Measurements from ENCODE around the gene SLC15A1. TPM values are rescaled to one million over a fixed set of nuclear protein-coding genes. Genes with fewer than 3 reads are reported as not detected.
A peak's percentile ranks its signal among the peaks of the same experiment; 100 is the strongest.

The SLC15A1 gene
- total RNA-seq, 2 experiments from 2014 or later, result not detected

DNA sequence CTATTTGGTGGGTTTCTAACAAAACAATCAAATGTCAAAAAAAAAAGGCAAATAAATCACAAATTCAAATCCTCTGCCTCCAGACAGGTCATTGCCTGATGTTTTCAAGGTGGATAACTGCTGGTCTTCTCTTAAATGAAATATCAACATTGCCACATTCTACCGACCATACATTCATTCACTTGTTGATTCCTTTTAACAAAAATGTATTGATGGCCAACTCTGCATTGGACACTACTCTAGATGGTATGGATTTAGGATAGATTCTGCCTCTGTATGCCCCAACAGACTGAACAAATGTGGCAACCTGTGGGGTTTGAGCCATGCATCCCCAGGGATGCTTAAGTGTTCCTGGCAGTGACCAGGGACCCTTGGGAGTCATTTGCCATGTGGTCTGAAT is 88.0 kb downstream of the SLC15A1 start:
- Mint-ChIP-seq H3K36me3 (ENCODE audit: low read depth) (no peaks in the 10 kb centered on the region), H3K9me3 (no peaks in the 10 kb centered on the region), H3K4me3 (no peak overlapping the region), H3K27me3 (no peaks in the 10 kb centered on the region), H3K27ac (no peak overlapping the region), H3K4me1 (ENCODE audit: low read depth) (peaks cover 10% of the 10 kb centered on the region)
- TF ChIP-seq, protein P1, sequence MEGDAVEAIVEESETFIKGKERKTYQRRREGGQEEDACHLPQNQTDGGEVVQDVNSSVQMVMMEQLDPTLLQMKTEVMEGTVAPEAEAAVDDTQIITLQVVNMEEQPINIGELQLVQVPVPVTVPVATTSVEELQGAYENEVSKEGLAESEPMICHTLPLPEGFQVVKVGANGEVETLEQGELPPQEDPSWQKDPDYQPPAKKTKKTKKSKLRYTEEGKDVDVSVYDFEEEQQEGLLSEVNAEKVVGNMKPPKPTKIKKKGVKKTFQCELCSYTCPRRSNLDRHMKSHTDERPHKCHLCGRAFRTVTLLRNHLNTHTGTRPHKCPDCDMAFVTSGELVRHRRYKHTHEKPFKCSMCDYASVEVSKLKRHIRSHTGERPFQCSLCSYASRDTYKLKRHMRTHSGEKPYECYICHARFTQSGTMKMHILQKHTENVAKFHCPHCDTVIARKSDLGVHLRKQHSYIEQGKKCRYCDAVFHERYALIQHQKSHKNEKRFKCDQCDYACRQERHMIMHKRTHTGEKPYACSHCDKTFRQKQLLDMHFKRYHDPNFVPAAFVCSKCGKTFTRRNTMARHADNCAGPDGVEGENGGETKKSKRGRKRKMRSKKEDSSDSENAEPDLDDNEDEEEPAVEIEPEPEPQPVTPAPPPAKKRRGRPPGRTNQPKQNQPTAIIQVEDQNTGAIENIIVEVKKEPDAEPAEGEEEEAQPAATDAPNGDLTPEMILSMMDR (IDR thresholded peaks at IDR 0.05), result no peak
- intact Hi-C loops (cut with DNase I, micrococcal nuclease), result no loop called here
- ChIA-PET POLR2A (no interaction called here), CTCF (no interaction called here)
- Histone ChIP-seq H3K27me3 (ENCODE audit: control insufficient read depth in 1 of 2, insufficient read depth in 2 of 2, low read length in 2 of 2) (no peaks in the 10 kb centered on the region), H3K27ac (ENCODE audit: low read depth in 1 of 2, low read length in 2 of 2) (no peak overlapping the region), H3K4me3 (ENCODE audit: low read length) (no peak overlapping the region), H3K4me1 (ENCODE audit: insufficient read depth, low read length) (peaks cover 3% of the 10 kb centered on the region), H3K36me3 (ENCODE audit: insufficient read depth, low read length) (no peaks in the 10 kb centered on the region), H3K9me3 (ENCODE audit: control insufficient read depth in 1 of 2, insufficient read depth in 1 of 2, low read length in 2 of 2) (no peaks in the 10 kb centered on the region)
- no peak for DNase-seq
- ATAC-seq (ENCODE audit: poor library complexity), result no peak

GRCh38 chr13:98664047-98664446 is 88.4 kb downstream of the SLC15A1 start:
- intact Hi-C loops (cut with DNase I, micrococcal nuclease), result no loop called here
- H3K4me3 ChIP-seq (ENCODE audit: low read length), result no peak overlapping the region
- no peaks in the 10 kb centered on the region for H3K9me3 ChIP-seq (ENCODE audit: control insufficient read depth in 1 of 2, insufficient read depth in 1 of 2, low read length in 2 of 2)
- Mint-ChIP-seq H3K4me3 (no peak overlapping the region), H3K9me3 (no peaks in the 10 kb centered on the region), H3K27me3 (no peaks in the 10 kb centered on the region), H3K36me3 (ENCODE audit: low read depth) (no peaks in the 10 kb centered on the region), H3K27ac (no peak overlapping the region), H3K4me1 (ENCODE audit: low read depth) (peaks cover 10% of the 10 kb centered on the region)
- H3K36me3 ChIP-seq (ENCODE audit: insufficient read depth, low read length), result no peaks in the 10 kb centered on the region
- TF ChIP-seq, protein P1 (IDR thresholded peaks at IDR 0.05), result no peak
- peaks cover 3% of the 10 kb centered on the region for H3K4me1 ChIP-seq (ENCODE audit: insufficient read depth, low read length)
- ATAC-seq (ENCODE audit: poor library complexity) (no peak), DNase-seq (peak in 3 of 14 experiments; percentile 7 to 21 (median 9))
- CTCF ChIA-PET, result no interaction called here
- no peak overlapping the region for H3K27ac ChIP-seq (ENCODE audit: low read depth in 1 of 2, low read length in 2 of 2)
- POLR2A ChIA-PET, result no interaction called here
- H3K27me3 ChIP-seq (ENCODE audit: control insufficient read depth in 1 of 2, insufficient read depth in 2 of 2, low read length in 2 of 2), result no peaks in the 10 kb centered on the region

DNA sequence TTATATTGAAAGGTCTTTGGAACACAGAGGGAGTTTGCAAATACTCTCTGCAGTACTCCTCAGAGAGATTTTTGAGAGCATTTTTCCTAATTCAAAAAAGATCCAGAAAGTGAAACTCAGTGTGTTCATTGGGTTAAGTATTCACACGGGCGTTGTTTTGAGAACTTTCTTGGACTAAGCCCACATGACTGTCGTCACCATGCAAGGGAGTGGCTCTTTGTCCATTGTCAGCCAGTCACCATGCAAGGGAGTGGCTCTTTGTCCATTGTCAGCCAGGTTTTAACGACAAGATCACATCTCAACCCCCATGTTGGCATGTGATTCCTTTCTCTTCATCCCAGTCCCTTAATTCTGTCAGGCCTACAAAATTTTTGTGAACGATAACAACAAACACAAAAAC is 94.3 kb downstream of the SLC15A1 start:
- Histone ChIP-seq H3K27ac (ENCODE audit: low read depth in 1 of 2, low read length in 2 of 2) (no peak overlapping the region), H3K36me3 (ENCODE audit: insufficient read depth, low read length) (no peaks in the 10 kb centered on the region), H3K27me3 (ENCODE audit: control insufficient read depth in 1 of 2, insufficient read depth in 2 of 2, low read length in 2 of 2) (peaks cover 0 to 2% of the 10 kb centered on the region in 2 experiments), H3K4me1 (ENCODE audit: insufficient read depth, low read length) (peaks cover 5% of the 10 kb centered on the region), H3K9me3 (ENCODE audit: control insufficient read depth in 1 of 2, insufficient read depth in 1 of 2, low read length in 2 of 2) (no peaks in the 10 kb centered on the region), H3K4me3 (ENCODE audit: low read length) (no peak overlapping the region)
- Mint-ChIP-seq H3K4me3 (no peak overlapping the region), H3K4me1 (ENCODE audit: low read depth) (peaks cover 4% of the 10 kb centered on the region), H3K9me3 (no peaks in the 10 kb centered on the region), H3K27me3 (no peaks in the 10 kb centered on the region), H3K36me3 (ENCODE audit: low read depth) (no peaks in the 10 kb centered on the region), H3K27ac (no peak overlapping the region)
- CTCF ChIA-PET, result no interaction called here
- DNase-seq, result no peak
- intact Hi-C loops (cut with DNase I, micrococcal nuclease), result no loop called here
- TF ChIP-seq, protein P1 (IDR thresholded peaks at IDR 0.05), result no peak
- no peak for ATAC-seq (ENCODE audit: poor library complexity)
- POLR2A ChIA-PET, result no interaction called here

Data from CD4-positive, alpha-beta T cell (primary cell).